HG03457 (cell line): Measurements from ENCODE around the gene PRAMEF26.
"Not testable (repeated sequence)": the region's sequence is repeated elsewhere in the genome, so short reads cannot be mapped to it uniquely, and the experiment has no call there.

ENCODE experiments used
- ATAC-seq: cut with Tn5 transposase; IDR thresholded peaks from one replicate; pipeline ENCODE4 v1.9.1; 2021; ENCODE audit warnings: moderate number of reproducible peaks; ENCODE audit not compliant: unreplicated experiment

Gene PRAMEF26

GRCh38 chr1:13155909-13156308 is at the start of gene PRAMEF26:
TSS of gene PRAMEF26 (minus strand) at chr1:13156009. CDS start at chr1:13153095, 2,914 bp downstream.
- not testable (repeated sequence) for ATAC-seq

- ATAC-seq = not testable (repeated sequence)
Measured at GRCh38 chr1:13201309-13201708, 45.5 kb upstream of the PRAMEF26 start, which contains the start of gene PRAMEF13. TSS of gene PRAMEF13 (minus strand) at chr1:13201409. CDS start at chr1:13199589, 1,820 bp downstream.

- not testable (repeated sequence) for ATAC-seq
Measured at GRCh38 chr1:13171548-13171947, 15.7 kb upstream of the PRAMEF26 start, which contains the start of gene PRAMEF9. TSS of gene PRAMEF9 (plus strand) at chr1:13171848. CDS start at chr1:13175281, 3,433 bp downstream.

- not testable (repeated sequence) for ATAC-seq
Measured at GRCh38 chr1:13165531-13165930, 9.7 kb upstream of the PRAMEF26 start, which contains the start of gene HNRNPCL4. TSS of gene HNRNPCL4 (minus strand) at chr1:13165631. CDS start at chr1:13165467, 164 bp downstream.

- not testable (repeated sequence) for ATAC-seq
Measured at GRCh38 chr1:13116754-13117153, 39.1 kb downstream of the PRAMEF26 start, which contains the start of gene HNRNPCL2. TSS of gene HNRNPCL2 (minus strand) at chr1:13116854. CDS start at chr1:13116400, 454 bp downstream.
